IPS DF 19.7 (cell line): ENCODE measurements around the gene KRT10.

Source experiments
- DNase-seq: peaks from one replicate; pipeline ENCODE4 v3.0.0-alpha.2; 2013; ENCODE audit warnings: low read depth, low spot score

The KRT10 gene

GRCh38 chr17:40806131-40806530 lies 16.3 kb downstream of the KRT10 start:
- no peak for DNase-seq

DNA sequence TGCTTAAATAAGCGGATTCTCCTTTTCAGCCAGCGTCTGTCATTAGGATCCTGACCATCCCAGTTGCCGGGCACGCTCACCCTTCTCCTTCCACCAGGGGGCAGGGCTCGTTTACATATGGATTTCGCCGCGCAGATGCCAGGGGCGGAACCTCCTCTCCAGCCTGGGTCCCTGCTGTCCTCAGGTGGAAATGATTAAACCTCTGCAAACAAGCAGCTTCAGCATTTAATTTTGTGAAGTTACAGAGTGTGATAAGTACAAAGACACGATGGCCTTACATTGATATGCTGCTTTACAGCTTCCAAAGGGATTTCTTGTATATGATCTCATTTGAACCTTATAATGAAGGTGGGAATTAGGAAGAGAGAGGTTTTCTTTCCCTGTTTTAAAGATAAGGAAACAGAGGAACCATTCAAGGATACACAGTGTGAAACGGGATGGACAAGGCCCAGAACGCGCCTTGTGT lies 18.8 kb downstream of the KRT10 start:
- no peak for DNase-seq

DNA sequence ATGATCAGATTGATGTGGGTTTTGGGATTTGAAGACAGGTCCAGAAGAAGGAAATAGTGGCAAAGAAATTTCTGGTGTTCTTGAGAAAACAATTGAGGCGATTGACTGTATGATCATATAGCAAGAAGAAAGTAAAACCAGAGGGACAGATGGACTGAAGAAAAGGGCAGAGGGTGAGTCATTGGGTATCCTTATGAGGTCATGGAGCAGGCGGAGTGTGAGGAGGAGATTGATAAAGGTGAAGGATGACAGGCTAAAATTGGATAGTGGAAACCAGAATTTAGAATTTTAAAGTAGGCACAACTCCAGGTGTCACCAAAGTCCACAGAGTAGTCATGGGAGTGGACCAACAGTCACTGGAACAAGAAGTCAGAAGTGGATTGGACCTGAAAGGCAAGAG lies 21.3 kb downstream of the KRT10 start:
- DNase-seq = no peak

DNA sequence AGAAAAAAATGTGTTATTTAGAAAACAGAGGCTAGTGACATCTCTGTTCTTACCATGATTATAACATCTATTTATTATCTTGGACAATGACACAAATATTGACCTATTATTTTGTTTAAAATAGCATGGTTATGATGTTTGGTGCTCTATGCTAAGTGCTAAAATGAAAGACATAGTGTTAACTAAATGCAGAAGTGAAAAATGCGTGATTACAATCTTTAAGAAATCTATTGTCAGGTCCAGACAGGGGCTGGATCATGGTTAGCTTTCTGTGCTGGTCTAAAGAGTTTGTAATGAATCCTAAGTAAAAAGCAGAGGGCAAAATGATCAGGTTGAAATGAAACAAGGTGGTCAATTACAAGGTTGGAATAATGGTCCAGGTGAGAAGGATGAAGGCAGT lies 22.0 kb downstream of the KRT10 start:
- DNase-seq = no peak

GRCh38 chr17:40799859-40800258 lies 22.6 kb downstream of the KRT10 start, which contains the start of gene KRT28:
TSS of gene KRT28 (minus strand) at chr17:40799959. CDS start at chr17:40799893, 66 bp downstream.
- DNase-seq = no peak

GRCh38 chr17:40796846-40797245 lies 25.6 kb downstream of the KRT10 start:
- DNase-seq = no peak

DNA sequence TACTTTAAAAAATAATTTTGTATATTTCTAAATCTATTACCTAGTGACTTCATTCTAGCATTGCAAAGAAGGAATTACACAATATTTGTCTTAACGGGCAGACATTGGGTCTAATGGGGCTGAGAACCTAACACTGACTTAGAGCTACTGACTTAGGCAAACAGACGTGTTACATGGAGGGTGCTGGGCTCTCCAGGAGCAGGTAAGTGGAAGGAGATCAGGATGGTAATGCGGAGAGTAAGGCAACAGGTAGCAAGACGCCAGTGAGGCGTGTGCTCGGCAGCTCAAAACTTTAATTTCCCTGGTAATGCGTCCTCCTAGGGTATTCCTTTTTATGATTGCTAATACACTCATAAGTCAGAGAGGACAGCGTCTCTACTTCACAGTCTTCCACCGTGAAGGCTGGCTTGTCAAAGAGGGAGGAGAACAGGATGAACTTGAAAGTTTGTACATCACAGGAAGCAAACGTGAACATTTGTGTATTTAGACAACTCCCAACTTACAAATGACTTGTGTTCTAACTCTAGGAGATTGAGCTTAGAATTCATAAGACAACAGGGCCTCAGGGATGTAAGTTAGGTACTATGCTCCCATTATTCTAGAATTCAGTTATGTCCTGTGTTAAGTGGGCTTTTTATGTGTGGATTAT lies 27.3 kb downstream of the KRT10 start:
- DNase-seq = no peak

- DNase-seq = no peak
These were observed 27.9 kb downstream of the KRT10 start for GRCh38 chr17:40794466-40794865.

GRCh38 chr17:40793832-40794231 lies 28.6 kb downstream of the KRT10 start:
- no peak for DNase-seq

- DNase-seq = no peak
These were observed 30.5 kb downstream of the KRT10 start for GRCh38 chr17:40791787-40792436.

DNA sequence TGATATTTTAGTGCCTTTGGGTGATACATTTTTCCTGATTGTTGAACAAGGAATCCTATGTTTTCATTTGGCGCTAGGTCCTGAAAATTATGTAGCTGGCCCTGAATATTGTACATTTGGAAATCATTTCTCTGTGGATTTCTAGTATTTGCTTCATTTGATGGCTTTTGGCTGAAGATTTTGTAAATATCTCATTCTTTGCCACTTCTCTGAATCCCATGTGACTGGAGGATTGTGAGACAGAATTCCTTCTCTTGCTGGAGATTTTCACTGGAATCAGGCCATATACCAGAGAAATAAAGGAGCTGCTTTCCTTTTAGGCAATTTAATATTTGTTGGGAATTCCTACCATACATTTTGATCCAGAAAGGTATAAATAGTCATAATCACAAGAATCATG lies 31.3 kb downstream of the KRT10 start:
- no peak for DNase-seq

DNA sequence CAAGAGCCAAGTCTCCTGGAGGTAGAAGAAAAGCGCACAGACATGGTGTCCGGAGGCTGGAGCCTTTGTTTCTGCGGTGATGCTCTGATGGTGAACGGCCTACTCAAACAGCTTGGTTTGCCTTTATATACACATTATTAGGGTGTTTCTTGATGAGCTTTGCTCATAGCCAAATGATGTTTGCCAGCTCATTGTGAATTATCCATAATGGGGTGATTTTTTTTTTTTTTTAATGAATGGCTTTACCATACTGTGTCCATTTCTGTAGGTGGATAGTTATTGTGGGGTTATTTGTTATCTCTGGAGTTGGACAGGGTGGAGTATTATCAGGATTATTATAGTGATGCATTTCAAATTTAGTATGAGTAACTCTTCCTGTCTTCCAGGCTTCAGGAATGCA lies 40.0 kb downstream of the KRT10 start, which contains the start of gene KRT27:
Gene KRT27, minus strand, starts transcription at position 101 of the 400 bp plus-strand sequence. Its CDS starts 57 bp downstream, at position 44.
- DNase-seq = no peak

DNA sequence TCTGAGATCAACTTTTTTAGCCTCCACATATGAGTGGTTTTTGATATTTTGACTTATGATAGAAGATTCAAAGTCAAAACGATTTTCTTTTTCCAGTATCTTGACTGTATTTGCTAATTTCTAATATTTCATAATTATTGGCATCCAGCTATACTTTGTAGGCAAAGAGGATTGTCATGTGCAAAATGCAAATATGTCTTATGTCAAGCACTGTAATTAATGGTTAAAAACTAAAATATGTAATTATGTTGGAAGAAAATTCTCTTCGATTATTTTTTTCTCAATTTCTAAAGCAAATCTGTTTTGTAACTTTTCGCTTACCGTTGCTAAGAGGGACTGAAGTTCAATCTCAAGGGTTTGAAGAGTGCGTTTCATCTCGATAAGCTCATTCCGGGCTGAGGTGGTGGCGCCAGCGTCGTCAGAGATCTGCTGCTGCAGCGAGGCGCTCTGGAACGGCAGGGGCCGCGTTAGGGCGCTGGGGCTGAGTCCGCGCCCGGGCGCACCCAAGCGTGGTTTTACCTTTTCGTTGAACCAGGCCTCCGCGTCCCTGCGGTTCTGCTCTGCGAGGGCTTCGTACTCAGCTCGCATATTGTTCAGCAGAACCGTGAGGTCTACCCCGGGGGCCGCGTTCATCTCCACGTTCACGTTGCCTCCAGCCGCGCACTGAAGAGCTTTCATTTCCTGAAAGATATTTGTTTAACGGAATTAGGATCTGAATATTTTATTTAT lies 43.1 kb downstream of the KRT10 start:
- no peak for DNase-seq

DNA sequence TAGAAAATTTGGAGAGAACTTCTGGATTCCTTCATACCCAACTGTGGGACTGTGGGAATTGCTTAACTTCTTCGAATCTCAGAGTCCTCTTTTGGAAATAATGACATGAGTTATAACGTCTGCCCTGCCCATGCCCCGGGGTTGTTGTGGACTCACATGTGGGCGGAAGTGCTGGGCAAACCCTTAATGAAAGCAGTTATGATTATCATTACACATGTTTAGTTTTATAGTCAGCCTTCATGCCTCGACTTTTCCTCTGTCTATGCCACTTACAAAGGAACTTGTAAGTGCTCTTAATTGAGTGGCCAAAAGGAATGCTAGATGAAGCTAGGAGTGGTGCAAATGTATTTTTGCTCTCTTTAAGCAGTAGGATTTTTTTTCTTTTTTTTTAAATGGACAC lies 44.0 kb downstream of the KRT10 start:
- DNase-seq = no peak

- no peak for DNase-seq
These were observed 44.4 kb downstream of the KRT10 start for GRCh38 chr17:40777971-40778370.

- DNase-seq = no peak
These were observed 45.0 kb downstream of the KRT10 start for GRCh38 chr17:40777459-40777858.

GRCh38 chr17:40775945-40776344 lies 46.5 kb downstream of the KRT10 start:
- no peak for DNase-seq

DNA sequence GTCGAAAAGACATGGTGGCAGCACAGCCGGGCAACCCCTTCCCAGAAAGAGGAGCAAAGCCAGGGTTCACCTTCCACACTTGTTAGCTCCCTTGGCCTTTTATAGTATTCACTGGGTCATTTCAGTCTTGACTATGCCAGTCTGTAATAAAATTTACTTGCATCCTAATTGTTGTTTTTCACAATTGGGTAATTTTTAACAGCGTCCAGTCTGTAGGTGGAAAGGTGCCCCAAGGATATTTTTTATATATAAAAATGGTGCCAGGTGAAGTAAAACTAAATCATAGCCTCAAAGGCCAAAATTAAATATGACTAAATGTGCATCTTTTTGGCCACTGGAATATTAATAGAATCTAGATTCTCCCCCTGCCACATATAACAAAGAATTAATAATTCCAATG lies 50.3 kb downstream of the KRT10 start, which contains the start of gene KRT26:
Gene KRT26, minus strand, starts transcription at position 101 of the 400 bp plus-strand sequence. Its CDS starts 88 bp downstream, at position 13.
- DNase-seq = no peak
